GM18499 (cell line): ENCODE results near the gene ACOT4.
"Not testable (repeated sequence)": the region's sequence is repeated elsewhere in the genome, so short reads cannot be mapped to it uniquely, and the experiment has no call there.

Source experiments
- ATAC-seq: cut with Tn5 transposase; IDR thresholded peaks from one replicate; pipeline ENCODE4 v1.9.1; 2021; ENCODE audit warnings: moderate number of reproducible peaks; ENCODE audit not compliant: insufficient read depth, unreplicated experiment

The ACOT4 gene

DNA sequence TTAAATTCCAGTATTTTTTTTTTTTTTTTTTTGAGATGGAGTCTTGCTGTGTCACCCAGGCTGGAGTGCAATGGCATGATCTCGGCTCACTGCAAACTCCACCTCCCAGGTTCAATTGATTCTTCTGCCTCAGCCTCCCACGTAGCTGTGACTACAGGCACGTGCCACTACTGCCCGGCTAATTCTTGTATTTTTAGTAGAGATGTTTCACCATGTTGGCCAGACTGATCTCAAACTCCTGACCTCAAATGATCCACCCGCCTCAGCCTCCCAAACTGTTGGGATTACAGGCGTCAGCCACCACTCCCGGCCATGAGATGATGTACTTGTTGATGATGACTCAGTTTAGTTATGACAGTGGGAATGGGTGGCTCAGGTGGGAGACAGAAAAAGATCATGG is 17.4 kb upstream of the ACOT4 start:
- ATAC-seq = not testable (repeated sequence)

GRCh38 chr14:73576391-73576790 is 15.3 kb upstream of the ACOT4 start:
- no peak for ATAC-seq

- ATAC-seq = not testable (repeated sequence)
Observed at GRCh38 chr14:73577214-73577613, 14.5 kb upstream of the ACOT4 start.

- not testable (repeated sequence) for ATAC-seq
Observed at GRCh38 chr14:73582102-73582979, 9.3 kb upstream of the ACOT4 start.

- no peak for ATAC-seq
Observed at GRCh38 chr14:73588695-73589094, 3.0 kb upstream of the ACOT4 start.

DNA sequence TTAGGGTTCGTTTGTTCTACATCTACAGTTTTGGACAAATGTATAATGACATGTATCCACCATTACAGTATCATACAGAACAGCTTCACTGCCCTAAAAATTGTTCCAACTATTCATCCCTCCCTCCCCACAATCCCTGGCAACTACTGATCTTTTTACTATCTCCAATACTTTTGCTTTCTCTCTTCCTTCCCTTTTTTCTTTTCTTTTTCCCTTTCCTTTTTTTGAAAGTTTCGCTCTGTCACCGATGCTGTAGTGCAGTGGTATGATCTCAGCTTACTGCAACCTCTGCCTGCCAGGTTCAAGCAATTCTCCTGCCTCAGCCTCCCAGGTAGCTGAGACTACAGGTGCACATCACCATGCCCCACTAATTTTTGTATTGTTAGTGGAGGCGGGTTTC is 2.6 kb upstream of the ACOT4 start:
- ATAC-seq = no peak

DNA sequence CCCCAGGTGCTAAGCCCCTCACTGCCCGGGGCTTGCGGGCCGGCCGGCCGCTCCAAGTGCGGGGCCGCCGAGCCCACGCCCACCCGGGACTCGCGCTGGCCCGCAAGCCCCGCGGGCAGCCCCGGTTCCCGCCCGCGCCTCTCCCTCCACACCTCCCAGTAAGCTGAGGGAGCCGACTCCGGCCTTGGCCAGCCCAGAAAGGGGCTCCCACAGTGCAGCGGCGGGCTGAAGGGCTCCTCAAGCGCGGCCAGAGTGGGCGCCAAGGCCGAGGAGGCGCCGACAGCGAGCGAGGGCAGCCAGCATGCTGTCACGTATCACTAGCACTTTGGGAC is 1.0 kb upstream of the ACOT4 start:
- not testable (repeated sequence) for ATAC-seq

GRCh38 chr14:73594491-73594890 is 2.8 kb downstream of the ACOT4 start:
- no peak for ATAC-seq

DNA sequence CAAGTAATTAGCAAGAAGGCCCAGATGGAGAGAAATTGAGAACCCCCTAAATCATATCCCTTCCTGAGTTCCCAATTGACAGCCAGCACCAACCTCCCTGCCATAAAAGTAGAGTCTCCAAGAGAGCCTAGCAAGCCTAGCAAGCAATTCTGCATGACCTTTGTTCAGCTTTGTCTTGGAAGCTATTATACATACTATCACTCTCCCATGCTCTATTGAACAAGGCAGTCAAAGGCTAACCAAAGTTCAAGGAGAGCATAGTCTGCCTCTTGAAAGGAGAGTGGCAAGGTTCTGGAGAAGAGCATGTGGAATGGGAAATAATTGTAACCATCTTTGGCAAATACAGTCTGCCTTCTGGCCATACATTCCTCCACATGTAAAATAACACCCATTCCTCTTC is 7.8 kb downstream of the ACOT4 start:
- ATAC-seq = no peak

DNA sequence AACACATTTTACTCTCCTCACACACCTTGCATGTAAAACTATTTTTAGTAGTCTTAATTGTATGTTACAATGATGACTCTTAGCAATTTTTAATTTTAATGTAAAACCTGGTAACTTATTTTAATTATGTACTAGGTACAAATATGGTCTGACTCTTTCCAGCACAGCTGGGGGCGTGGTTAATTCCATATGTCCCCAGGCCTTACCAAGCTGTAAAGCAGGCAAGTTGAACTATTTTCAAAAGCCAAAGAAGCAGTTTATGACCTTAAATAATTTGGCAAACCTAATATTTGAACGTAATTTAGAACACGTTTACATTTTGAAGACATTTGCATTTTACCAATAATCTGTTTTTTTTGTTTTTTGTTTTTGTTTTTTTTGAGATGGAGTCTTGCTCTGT is 11.3 kb downstream of the ACOT4 start:
- no peak for ATAC-seq

DNA sequence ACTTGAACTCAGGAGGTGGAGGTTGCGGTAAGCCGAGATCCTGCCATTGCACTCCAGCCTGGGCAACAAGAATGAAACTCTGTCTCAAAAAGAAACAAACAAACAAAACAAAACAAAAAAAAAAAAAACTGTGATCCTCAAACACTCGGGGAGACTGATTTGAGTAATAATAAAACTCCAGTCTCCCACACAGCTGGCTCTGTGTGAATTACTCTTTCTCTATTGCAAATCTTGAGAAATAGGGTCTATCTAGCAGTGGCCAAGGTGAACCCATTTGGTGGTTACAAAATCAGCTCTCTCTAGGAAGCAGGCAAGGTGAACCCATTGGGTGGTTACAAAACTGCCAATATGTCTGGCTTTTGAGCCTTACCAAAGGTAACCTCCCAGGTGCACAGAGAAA is 14.6 kb downstream of the ACOT4 start:
- no peak for ATAC-seq

- ATAC-seq = no peak
Observed at GRCh38 chr14:73607241-73607640, 15.6 kb downstream of the ACOT4 start.

GRCh38 chr14:73610687-73611086 is 19.0 kb downstream of the ACOT4 start:
- ATAC-seq = no peak

- no peak for ATAC-seq
Observed at GRCh38 chr14:73612339-73613045, 20.8 kb downstream of the ACOT4 start, which contains the start of gene ACOT6. ACOT6 (plus strand) TSS chr14:73612517; CDS start chr14:73612572, 55 bp downstream.

DNA sequence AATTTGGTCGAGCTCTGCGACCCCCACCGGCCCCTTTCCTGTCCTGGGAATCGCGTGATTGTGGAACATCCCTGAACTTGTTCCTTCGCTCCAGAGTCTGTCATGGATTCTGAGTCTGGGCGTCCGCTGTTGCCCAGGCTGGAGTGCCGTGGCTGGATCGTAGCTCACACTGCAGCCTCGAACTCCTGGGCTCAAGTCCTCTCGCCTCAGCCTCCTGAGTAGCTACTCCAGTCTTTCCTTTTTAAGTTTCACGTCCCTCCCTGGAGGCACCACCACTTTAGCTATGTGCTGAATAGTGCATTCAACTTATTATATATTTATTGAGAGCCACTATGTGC is 21.3 kb downstream of the ACOT4 start:
- ATAC-seq = no peak

DNA sequence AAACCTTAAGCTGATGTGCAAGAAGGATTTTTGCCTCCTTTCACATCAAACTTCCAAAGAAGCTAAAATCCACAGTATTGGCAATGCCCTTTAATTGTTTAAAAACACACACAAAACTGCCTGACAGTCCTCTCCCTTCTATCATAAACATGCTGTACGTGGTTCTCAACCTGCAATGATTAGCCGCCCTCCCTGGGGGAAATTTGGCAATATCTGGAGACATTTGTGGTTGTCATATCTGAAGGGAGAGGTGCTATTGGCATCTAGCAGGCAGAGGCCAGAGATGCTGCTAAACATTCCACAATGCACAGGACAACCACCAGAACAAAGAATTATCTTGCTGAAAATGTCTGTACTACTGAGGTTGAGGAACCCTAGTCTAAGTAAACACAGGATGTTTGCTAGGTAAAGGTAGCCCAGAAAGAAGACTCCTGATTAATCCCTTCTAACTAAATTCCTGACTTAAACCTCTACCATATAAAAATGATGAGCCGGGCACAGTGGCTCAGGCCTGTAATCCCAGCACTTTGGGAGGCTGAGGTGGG is 21.8 kb downstream of the ACOT4 start:
- no peak for ATAC-seq

DNA sequence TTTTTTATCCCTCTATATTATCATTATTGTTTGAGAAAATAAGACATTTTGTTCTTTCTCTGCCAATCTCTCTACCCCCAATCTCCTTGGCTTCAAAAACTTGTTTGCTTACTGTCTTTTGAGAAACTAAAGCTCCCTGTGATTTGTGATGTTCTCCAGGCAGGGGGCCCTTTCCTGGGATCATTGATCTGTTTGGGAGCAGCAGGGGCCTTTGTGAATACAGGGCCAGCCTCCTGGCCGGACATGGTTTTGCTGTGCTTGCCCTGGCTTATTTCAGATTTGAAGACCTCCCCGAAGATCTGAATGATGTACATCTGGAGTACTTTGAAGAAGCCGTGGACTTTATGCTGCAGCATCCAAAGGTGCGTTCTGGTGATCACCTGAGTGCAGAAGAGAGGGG is 25.2 kb downstream of the ACOT4 start:
- ATAC-seq = no peak

GRCh38 chr14:73619524-73619923 is 27.9 kb downstream of the ACOT4 start:
- no peak for ATAC-seq

- ATAC-seq = no peak
Observed at GRCh38 chr14:73620268-73620667, 28.6 kb downstream of the ACOT4 start.

DNA sequence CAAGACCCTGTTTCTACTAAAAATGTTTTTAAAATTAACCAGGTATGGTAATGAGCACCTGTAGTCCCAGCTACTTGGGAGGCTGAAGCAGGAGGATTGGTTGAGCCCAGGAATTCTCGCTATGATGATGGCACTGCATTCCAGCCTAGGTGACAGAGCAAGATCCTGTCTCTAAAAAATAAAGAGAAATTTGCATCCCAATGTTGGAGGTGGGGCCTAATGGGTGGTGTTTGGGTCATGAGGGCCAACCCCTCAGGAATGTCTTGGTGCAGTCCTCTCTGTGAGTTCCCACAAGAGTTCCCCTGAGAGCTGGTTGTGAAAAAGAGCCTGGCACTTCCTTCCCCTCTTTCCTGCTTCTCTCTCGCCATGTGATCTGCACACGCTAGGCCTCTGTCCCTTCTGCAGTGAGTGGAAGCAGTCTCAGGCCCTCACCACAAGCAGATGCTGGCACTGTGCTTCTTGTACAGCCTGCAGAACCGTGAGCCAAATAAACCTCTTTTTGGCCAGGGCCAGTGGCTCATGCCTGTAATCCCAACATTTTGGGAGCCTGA is 31.9 kb downstream of the ACOT4 start:
- ATAC-seq = no peak

- no peak for ATAC-seq
Observed at GRCh38 chr14:73625706-73626105, 34.0 kb downstream of the ACOT4 start.
